Chondrocyte (in vitro differentiated cells): Measurements from ENCODE around the gene PPP1R9A. TPM values are rescaled to one million over a fixed set of nuclear protein-coding genes. Genes with fewer than 3 reads are reported as not detected.

ENCODE experiments used
- DNase-seq: peaks from one replicate; pipeline ENCODE4 v3.0.0; 2021; ENCODE audit warnings: mixed read lengths, low spot score
- H3K27ac Mint-ChIP-seq: one replicate; pipeline ENCODE4 v1.8.0; 2021; ENCODE audit warnings: mild to moderate bottlenecking, moderate library complexity, mixed read lengths; ENCODE audit not compliant: unreplicated experiment
- H3K27me3 Mint-ChIP-seq: 2 replicates; pipeline ENCODE4 v1.8.0; 2021; ENCODE audit warnings: low read depth, mixed read lengths
- H3K36me3 Mint-ChIP-seq: 2 replicates; pipeline ENCODE4 v1.8.0; 2021; ENCODE audit warnings: low read depth, mixed read lengths
- H3K4me1 Mint-ChIP-seq: 2 replicates; pipeline ENCODE4 v1.8.0; 2021; ENCODE audit warnings: low read depth, mild to moderate bottlenecking, mixed read lengths
- H3K4me3 Mint-ChIP-seq: one replicate; pipeline ENCODE4 v1.8.0; 2021; ENCODE audit warnings: mild to moderate bottlenecking, moderate library complexity, mixed read lengths; ENCODE audit not compliant: unreplicated experiment
- H3K9me3 Mint-ChIP-seq: 2 replicates; pipeline ENCODE4 v1.8.0; 2021; ENCODE audit warnings: low read depth, mixed read lengths
- CTCF ChIP-seq: fragments of 200-600 bp; sonication (generic); IDR thresholded peaks from 2 replicates; pipeline ENCODE4 v1.5.0; 2021; ENCODE audit warnings: antibody characterized with exemption, mild to moderate bottlenecking, moderate library complexity
- total RNA-seq: library from RNA; stranded (reverse); gene quantifications from 3 replicates; pipeline ENCODE4 v1.2.1, GENCODE V29; 2021

The PPP1R9A gene
- total RNA-seq, 1 donor from 2014 or later, result 4.1 TPM

- DNase-seq, result no peak
- no peak overlapping the region for H3K27ac Mint-ChIP-seq
- no peaks in the 10 kb centered on the region for H3K4me1 Mint-ChIP-seq
- no peaks in the 10 kb centered on the region for H3K27me3 Mint-ChIP-seq
- H3K4me3 Mint-ChIP-seq, result no peak overlapping the region
- no peak for TF ChIP-seq CTCF
- H3K9me3 Mint-ChIP-seq, result no peaks in the 10 kb centered on the region
- H3K36me3 Mint-ChIP-seq, result no peaks in the 10 kb centered on the region
These were observed 395.9 kb downstream of the PPP1R9A start for GRCh38 chr7:95303013-95303905.

- Mint-ChIP-seq H3K36me3 (no peaks in the 10 kb centered on the region), H3K27me3 (no peaks in the 10 kb centered on the region), H3K27ac (no peak overlapping the region), H3K4me1 (no peaks in the 10 kb centered on the region), H3K9me3 (no peaks in the 10 kb centered on the region), H3K4me3 (no peak overlapping the region)
- no peak for TF ChIP-seq CTCF
- DNase-seq, result no peak
These were observed 397.6 kb downstream of the PPP1R9A start for GRCh38 chr7:95304990-95305389.

- Mint-ChIP-seq H3K4me1 (no peaks in the 10 kb centered on the region), H3K27ac (no peak overlapping the region), H3K36me3 (no peaks in the 10 kb centered on the region), H3K9me3 (no peaks in the 10 kb centered on the region), H3K4me3 (no peak overlapping the region), H3K27me3 (peaks cover 2% of the 10 kb centered on the region)
- TF ChIP-seq CTCF, result no peak
- no peak for DNase-seq
These were observed 402.6 kb downstream of the PPP1R9A start for GRCh38 chr7:95309951-95310350.

- Mint-ChIP-seq H3K27ac (no peak overlapping the region), H3K4me1 (no peaks in the 10 kb centered on the region), H3K27me3 (peaks cover 2% of the 10 kb centered on the region), H3K9me3 (no peaks in the 10 kb centered on the region), H3K36me3 (no peaks in the 10 kb centered on the region), H3K4me3 (no peak overlapping the region)
- no peak for TF ChIP-seq CTCF
- no peak for DNase-seq
These were observed 404.0 kb downstream of the PPP1R9A start for GRCh38 chr7:95311389-95311788.

GRCh38 chr7:95312561-95312960, 405.2 kb downstream of the PPP1R9A start:
- Mint-ChIP-seq H3K27me3 (peaks cover 2% of the 10 kb centered on the region), H3K27ac (no peak overlapping the region), H3K36me3 (no peaks in the 10 kb centered on the region), H3K9me3 (no peaks in the 10 kb centered on the region), H3K4me1 (no peaks in the 10 kb centered on the region), H3K4me3 (no peak overlapping the region)
- DNase-seq, result no peak
- TF ChIP-seq CTCF, result no peak
